ENCODE measurements around the gene SCGB2B2.

The SCGB2B2 gene, protein sequence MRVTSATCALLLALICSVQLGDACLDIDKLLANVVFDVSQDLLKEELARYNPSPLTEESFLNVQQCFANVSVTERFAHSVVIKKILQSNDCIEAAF

GRCh38 chr19:34676697-34677385 lies at the start of gene SCGB2B2:
TSS of gene SCGB2B2 (minus strand) at chr19:34677159. CDS start at chr19:34594563, 82,596 bp downstream.
- no peak for DNase-seq
- H3K4me1 ChIP-seq: peaks cover 0 to 15% (median 12%) of the 10 kb centered on the region in 4 donors
- peaks cover 0 to 24% (median 16%) of the 10 kb centered on the region in 3 donors for H3K9me3 ChIP-seq
- H3K4me3 ChIP-seq: peak within 1 kb of the TSS; percentile 59 to 87
- H3K36me3 ChIP-seq: peaks cover 31 to 37% (median 32%) of the 10 kb centered on the region in 3 donors
- no peaks in the 10 kb centered on the region for H3K27me3 ChIP-seq
- peak within 1 kb of the TSS; percentile 87 to 99 for H3K27ac ChIP-seq
- peak in 1 of 2 experiments; percentile 6 for TF ChIP-seq CTCF (IDR thresholded peaks at IDR 0.05)
- intact Hi-C loops (cut with DNase I; ENCODE audit: low total_unique reads): no loop called here

DNA sequence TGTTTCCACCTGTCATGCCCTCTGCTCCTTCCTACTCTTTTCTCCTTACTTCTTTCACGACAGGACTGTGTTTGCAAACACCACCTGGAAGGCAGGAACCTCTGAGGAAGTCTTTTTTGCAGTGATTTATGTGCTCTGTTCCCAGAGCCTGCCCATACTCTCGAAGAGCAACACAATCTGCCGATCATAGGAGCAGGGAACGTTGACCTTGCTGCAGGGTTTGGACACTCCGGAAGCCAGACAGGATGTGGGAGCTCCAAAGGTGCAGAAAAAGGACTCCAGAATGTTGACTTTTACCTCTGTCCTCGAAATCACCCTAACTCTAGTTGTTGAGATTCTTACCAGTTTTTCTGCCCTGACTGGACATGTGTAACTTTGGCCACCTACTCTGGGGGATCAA lies 48.4 kb upstream of the SCGB2B2 start:
- no peak overlapping the region for H3K4me3 ChIP-seq
- no peak overlapping the region for H3K27ac ChIP-seq
- TF ChIP-seq CTCF (IDR thresholded peaks at IDR 0.05): no peak
- H3K36me3 ChIP-seq: no peaks in the 10 kb centered on the region
- no peaks in the 10 kb centered on the region for H3K4me1 ChIP-seq
- intact Hi-C loops (cut with DNase I; ENCODE audit: low total_unique reads): no loop called here
- no peak for DNase-seq
- H3K9me3 ChIP-seq: no peaks in the 10 kb centered on the region
- peaks cover 0 to 5% of the 10 kb centered on the region in 2 donors for H3K27me3 ChIP-seq

- peaks cover 0 to 5% of the 10 kb centered on the region in 2 donors for H3K27me3 ChIP-seq
- no peak for TF ChIP-seq CTCF (IDR thresholded peaks at IDR 0.05)
- H3K36me3 ChIP-seq: no peaks in the 10 kb centered on the region
- H3K27ac ChIP-seq: no peak overlapping the region
- H3K4me3 ChIP-seq: no peak overlapping the region
- no peak for DNase-seq
- intact Hi-C loops (cut with DNase I; ENCODE audit: low total_unique reads): no loop called here
- H3K4me1 ChIP-seq: no peaks in the 10 kb centered on the region
- H3K9me3 ChIP-seq: no peaks in the 10 kb centered on the region
Measured at GRCh38 chr19:34722353-34722752, 45.4 kb upstream of the SCGB2B2 start.

DNA sequence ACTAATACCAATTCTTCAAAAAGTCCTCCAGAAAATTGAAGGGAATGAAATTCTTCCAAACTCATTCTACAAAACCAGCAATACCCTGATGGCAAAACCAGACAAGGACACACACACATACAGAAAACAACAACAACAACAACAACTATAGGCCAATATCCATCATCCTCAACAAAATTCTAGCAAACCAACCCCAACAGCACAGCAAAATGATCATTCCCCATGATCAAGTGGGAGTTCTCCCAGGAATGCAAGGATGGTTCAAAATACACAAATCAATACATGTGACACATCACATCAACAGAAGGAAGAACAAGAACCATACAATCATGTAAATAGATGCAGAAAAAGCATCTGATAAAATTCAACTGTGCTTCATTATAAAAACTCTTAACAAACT lies 38.4 kb upstream of the SCGB2B2 start:
- Histone ChIP-seq H3K27me3 (no peaks in the 10 kb centered on the region), H3K4me3 (no peak overlapping the region), H3K4me1 (no peaks in the 10 kb centered on the region), H3K36me3 (no peaks in the 10 kb centered on the region), H3K27ac (no peak overlapping the region), H3K9me3 (peaks cover 0 to 5% (median 0%) of the 10 kb centered on the region in 3 donors)
- no peak for DNase-seq
- intact Hi-C loops (cut with DNase I; ENCODE audit: low total_unique reads): no loop called here
- TF ChIP-seq CTCF (IDR thresholded peaks at IDR 0.05): no peak

GRCh38 chr19:34713262-34713637 lies 36.3 kb upstream of the SCGB2B2 start:
- Histone ChIP-seq H3K27ac (no peak overlapping the region), H3K9me3 (peaks cover 0 to 5% (median 0%) of the 10 kb centered on the region in 3 donors), H3K36me3 (no peaks in the 10 kb centered on the region), H3K4me3 (no peak overlapping the region), H3K4me1 (no peaks in the 10 kb centered on the region), H3K27me3 (no peaks in the 10 kb centered on the region)
- DNase-seq: no peak
- intact Hi-C loops (cut with DNase I; ENCODE audit: low total_unique reads): loop anchor here (2.0 kb wide), 1 partner anchor 76 kb away; no protein-coding TSS in a partner anchor
- TF ChIP-seq CTCF (IDR thresholded peaks at IDR 0.05): no peak
